Stimulated activated naive CD8-positive, alpha-beta T cell treated with anti-CD3 and anti-CD28 coated beads, Interleukin-15, Interleukin-2, amounts not matched to agents 100 U/mL and 50 U/mL, for 24 hours (primary cell): ENCODE measurements around the gene RASEF.
A peak's percentile ranks its signal among the peaks of the same experiment; 100 is the strongest.
"Not testable (repeated sequence)": the region's sequence is repeated elsewhere in the genome, so short reads cannot be mapped to it uniquely, and the experiment has no call there.

ENCODE experiments used
- ATAC-seq: fragments of 150-1000 bp; cut with Tn5 transposase; one replicate; pipeline ENCODE4 v1.10.0; 2021
- DNase-seq: peaks from one replicate; pipeline ENCODE4 v3.0.0; 2021

Gene RASEF

DNA sequence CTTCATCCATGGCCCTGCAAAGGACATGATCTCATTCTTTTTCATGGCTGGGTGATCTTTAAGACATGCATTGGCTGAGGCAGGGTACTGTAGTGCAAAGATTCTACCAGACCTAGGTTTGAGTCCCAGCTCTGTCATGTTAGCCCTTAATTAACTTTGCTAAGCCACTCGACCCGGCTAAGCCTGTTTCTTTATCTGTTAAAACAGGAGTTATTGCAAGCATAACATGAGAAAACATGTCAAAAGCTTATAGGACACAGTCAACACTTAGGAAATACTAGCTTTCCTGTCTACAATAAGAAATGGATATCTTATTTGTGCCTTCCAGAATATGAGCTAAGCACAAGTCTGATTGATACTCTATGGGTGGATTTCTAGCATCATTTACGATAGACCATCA lies 92.6 kb downstream of the RASEF start:
- ATAC-seq (no peak), DNase-seq (no peak)

- DNase-seq (no peak), ATAC-seq (no peak)
Observed at GRCh38 chr9:82969291-82969690, 93.7 kb downstream of the RASEF start.

GRCh38 chr9:82968816-82969215 lies 94.1 kb downstream of the RASEF start:
- no peak for ATAC-seq
- DNase-seq, result no peak

GRCh38 chr9:82968388-82968787 lies 94.6 kb downstream of the RASEF start:
- DNase-seq (no peak), ATAC-seq (no peak)

DNA sequence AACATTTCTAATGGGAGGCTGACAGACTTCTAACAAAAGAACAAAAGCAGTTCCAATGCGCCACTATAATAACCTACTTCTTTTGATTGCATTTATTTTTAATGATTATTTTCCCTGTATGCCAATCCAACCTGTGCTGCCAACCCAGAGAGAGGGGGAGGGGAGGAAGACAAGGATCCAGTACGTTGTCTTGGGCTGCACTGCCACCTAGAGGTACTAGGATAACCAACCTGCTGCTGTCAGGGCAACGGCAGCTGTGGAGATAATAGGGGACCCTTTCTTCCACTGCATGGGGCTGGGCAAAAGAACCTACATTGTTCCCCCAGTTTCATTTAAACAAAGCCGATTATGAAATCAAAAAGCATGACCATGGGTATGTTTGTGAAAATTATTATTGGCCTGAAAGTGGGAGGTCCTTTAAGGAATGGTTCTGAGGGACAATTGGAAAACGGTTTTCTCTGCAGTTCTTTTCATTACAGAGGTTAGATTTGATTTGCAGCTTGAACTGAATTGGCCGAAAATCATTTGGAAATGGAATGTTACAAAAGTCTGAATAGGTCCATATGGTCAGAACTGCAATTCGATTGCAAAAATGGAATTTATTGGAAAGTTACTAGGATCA lies 101.3 kb downstream of the RASEF start:
- ATAC-seq (no peak), DNase-seq (peak; percentile 58)

DNA sequence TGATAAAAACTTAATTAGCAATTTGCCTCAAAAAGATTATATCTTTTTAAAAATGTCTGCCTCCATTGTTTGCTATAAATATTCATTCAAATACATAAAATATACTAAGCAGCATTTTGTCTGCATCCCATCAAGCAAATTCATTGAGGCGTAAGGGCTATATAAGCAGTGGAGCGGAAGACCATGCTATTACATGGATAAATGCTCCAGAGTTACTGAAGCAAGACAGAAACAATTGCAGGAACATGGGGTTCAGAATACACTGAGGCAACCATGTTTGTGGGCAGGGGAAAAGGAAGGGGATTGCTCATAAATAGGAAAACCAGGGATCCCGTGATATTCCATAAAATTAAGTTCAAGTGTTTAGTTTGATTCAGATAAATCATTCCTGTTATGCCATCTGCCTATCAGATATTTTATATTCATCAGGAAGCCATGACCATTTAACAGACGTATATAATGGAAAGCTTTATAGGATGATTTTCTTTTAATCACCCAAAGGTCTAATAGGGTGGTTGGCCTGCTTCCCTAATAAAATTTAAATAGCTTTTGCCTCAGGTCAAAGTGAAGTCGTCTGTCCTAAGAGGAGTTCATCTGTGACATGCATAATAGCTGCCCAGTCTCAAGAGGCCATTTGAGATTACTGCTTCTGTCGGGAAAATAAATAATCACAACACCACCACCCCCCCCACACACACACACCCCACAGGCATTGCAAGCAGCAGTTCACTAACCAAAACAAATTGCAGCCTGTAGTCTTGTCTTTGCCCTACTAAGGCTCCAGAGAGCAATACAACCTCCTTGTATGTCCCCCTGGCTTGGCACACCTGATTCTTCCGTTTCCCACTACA lies 105.2 kb downstream of the RASEF start:
- DNase-seq (no peak), ATAC-seq (no peak)

DNA sequence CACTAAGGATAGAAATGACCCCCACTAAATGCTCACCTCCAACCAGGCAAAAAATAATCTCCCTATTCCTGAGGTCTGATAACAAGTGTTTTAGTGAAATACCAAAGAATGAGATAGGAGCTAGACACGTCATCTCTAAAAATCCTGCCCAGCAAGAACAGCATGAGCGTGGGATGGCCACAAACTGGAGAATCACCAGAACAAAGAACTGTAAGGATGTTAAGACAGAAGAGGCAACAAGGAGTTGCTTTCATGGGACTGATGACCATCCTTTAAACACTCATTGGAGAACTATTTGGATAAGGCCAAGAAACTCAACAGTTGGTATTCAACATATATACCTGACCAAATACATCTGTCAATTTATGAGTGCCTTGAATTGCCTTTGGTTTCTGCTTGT lies 113.7 kb downstream of the RASEF start:
- ATAC-seq (no peak), DNase-seq (no peak)

- ATAC-seq (no peak), DNase-seq (no peak)
Observed at GRCh38 chr9:82940376-82940775, 122.6 kb downstream of the RASEF start.

GRCh38 chr9:82939451-82939850 lies 123.5 kb downstream of the RASEF start:
- ATAC-seq (no peak), DNase-seq (no peak)

- no peak for ATAC-seq
- no peak for DNase-seq
Observed at GRCh38 chr9:82938426-82939218, 124.3 kb downstream of the RASEF start.

GRCh38 chr9:82936561-82936960 lies 126.4 kb downstream of the RASEF start:
- not testable (repeated sequence) for ATAC-seq, DNase-seq

DNA sequence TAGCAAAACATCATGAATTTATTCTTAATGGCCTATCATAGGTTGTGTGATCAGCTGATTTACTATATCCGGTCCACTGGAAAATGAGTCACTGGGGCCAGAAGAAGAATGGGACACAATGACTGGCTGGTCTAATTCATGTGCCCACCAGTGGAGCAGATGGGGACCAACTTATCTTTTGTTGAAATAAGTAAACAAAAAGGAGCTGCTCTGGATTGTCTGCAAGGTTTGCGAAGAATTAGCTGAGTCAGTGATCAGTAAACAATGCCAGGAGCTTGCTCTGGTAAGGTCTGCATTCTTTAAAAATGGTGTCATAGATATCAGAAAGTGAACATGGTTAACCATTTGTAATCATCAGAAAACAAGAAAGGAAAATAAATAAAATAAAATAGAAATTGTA lies 128.0 kb downstream of the RASEF start:
- ATAC-seq (no peak), DNase-seq (no peak)

DNA sequence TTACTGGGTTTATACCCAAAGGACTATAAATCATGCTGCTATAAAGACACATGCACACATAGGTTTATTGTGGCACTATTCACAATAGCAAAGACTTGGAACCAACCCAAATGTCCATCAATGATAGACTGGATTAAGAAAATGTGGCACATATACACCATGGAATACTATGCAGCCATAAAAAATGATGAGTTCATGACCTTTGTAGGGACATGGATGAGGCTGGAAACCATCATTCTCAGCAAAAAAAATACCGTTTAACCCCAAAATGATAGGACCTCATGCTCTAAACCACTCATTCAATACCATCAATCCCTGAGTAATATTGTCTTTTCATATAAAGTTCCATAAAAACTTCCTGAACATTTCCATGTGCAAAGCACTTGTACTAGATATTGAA lies 128.9 kb downstream of the RASEF start:
- ATAC-seq, DNase-seq: not testable (repeated sequence)

- DNase-seq (no peak), ATAC-seq (no peak)
Observed at GRCh38 chr9:82930116-82930515, 132.8 kb downstream of the RASEF start.
